HG02884 (cell line): ENCODE results near the gene PIEZO1.

Experiments
- ATAC-seq: cut with Tn5 transposase; IDR thresholded peaks from one replicate; pipeline ENCODE4 v1.9.1; 2021; ENCODE audit warnings: mild to moderate bottlenecking, moderate library complexity; ENCODE audit not compliant: unreplicated experiment

Gene PIEZO1

GRCh38 chr16:88738151-88739084 is 46.6 kb downstream of the PIEZO1 start:
- no peak for ATAC-seq

- ATAC-seq = no peak
Observed at GRCh38 chr16:88737298-88738150, 47.5 kb downstream of the PIEZO1 start.

- no peak for ATAC-seq
Observed at GRCh38 chr16:88736496-88736895, 48.5 kb downstream of the PIEZO1 start.

- no peak for ATAC-seq
Observed at GRCh38 chr16:88736088-88736487, 48.9 kb downstream of the PIEZO1 start.

GRCh38 chr16:88735616-88736015 is 49.4 kb downstream of the PIEZO1 start:
- no peak for ATAC-seq

GRCh38 chr16:88735121-88735520 is 49.9 kb downstream of the PIEZO1 start:
- no peak for ATAC-seq

GRCh38 chr16:88734361-88734728 is 50.7 kb downstream of the PIEZO1 start:
- ATAC-seq = no peak

GRCh38 chr16:88733630-88734360 is 51.2 kb downstream of the PIEZO1 start:
- ATAC-seq = no peak

GRCh38 chr16:88732961-88733294 is 52.1 kb downstream of the PIEZO1 start:
- no peak for ATAC-seq

- ATAC-seq = no peak
Observed at GRCh38 chr16:88732172-88732960, 52.7 kb downstream of the PIEZO1 start.

- ATAC-seq = no peak
Observed at GRCh38 chr16:88731699-88732098, 53.3 kb downstream of the PIEZO1 start.

GRCh38 chr16:88730632-88731607 is 54.1 kb downstream of the PIEZO1 start:
- ATAC-seq = no peak

- ATAC-seq = no peak
Observed at GRCh38 chr16:88727871-88728270, 57.1 kb downstream of the PIEZO1 start.

- ATAC-seq = no peak
Observed at GRCh38 chr16:88726981-88727380, 58.0 kb downstream of the PIEZO1 start.

GRCh38 chr16:88726408-88726749 is 58.6 kb downstream of the PIEZO1 start:
- no peak for ATAC-seq

GRCh38 chr16:88725609-88726407 is 59.2 kb downstream of the PIEZO1 start:
- ATAC-seq = no peak

- no peak for ATAC-seq
Observed at GRCh38 chr16:88724855-88725555, 60.0 kb downstream of the PIEZO1 start.

- ATAC-seq = no peak
Observed at GRCh38 chr16:88723911-88724310, 61.1 kb downstream of the PIEZO1 start.
